Stimulated activated CD4-positive, alpha-beta T cell treated with anti-CD3 and anti-CD28 coated beads, Interleukin-1b, Interleukin-23, amount 100 ng/mL, for 4 hours (primary cell): ENCODE measurements around the gene ATP5PD.
"Not testable (repeated sequence)": the region's sequence is repeated elsewhere in the genome, so short reads cannot be mapped to it uniquely, and the experiment has no call there.

Source experiments
- DNase-seq, 2 donors: peaks; one replicate each; pipeline ENCODE4 v3.0.0-alpha.2; 2020; ENCODE audit warnings: low read depth in 2 of 2

Gene ATP5PD

DNA sequence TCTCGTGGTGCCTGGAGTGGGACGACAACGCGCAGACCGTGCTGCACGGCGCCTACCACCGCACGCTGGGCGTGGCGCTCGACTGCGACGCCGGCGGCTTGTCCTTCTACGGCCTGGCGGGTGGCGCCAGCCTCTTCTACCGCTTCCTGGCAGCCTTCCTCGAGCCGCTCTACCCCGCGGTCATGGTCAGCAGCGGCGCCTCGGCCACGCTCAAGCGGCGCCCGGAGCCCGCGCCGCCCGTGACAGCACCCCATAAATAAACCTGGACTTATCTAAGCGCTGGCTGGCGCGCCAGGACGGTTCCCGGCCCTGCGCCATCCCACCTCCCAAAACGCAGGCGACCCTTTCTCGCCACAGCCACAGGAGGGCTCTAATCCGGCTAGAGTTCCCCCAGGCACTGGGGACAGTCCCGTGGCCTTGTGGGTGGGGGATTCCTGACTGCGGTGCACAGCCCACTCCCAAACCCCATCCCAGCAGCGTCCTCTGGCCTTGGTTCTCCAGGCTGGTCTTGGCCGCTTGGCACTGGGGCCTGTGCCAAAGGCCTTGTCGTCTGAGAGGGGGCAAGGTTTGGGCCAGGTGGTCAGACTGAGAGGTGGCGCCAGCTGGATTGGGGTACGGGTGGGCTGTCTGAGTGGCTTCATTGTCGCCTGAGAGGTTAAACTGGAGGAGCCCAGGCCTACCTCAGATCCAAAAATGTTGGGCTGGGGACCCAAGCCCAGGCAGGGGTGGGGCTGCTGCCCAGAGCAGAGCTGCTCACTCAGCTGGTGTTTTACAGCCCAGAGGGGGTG lies 30.9 kb upstream of the ATP5PD start:
- peak; percentile 6 to 40 for DNase-seq

GRCh38 chr17:75077072-75077495 lies 30.3 kb upstream of the ATP5PD start:
- DNase-seq, result no peak

- no peak for DNase-seq
These were observed 29.0 kb upstream of the ATP5PD start for GRCh38 chr17:75075597-75076336.

- DNase-seq, result no peak
These were observed 27.8 kb upstream of the ATP5PD start for GRCh38 chr17:75074532-75074931.

DNA sequence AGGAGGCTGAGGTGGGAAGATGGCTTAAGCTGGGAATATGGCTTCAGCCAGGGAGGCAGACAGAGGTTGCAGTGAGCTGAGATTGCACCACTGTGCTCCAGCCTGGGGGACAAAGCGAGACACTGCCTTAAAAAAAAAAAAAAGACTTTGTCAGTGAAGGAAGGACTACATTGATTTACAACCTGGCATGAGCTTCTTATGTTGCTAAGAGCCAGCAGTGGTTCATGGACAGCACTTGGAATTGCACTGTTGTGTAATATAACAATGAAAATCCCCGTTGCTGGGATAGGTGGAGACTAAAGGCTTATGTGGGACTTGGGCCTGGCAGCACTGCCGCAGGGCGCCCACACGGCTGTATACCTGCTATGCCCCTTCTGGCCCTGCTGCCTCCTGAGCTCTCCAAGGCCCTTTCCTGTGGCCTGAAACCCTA lies 26.9 kb upstream of the ATP5PD start:
- no peak for DNase-seq

- not testable (repeated sequence) for DNase-seq
These were observed 26.1 kb upstream of the ATP5PD start for GRCh38 chr17:75072909-75073308.

DNA sequence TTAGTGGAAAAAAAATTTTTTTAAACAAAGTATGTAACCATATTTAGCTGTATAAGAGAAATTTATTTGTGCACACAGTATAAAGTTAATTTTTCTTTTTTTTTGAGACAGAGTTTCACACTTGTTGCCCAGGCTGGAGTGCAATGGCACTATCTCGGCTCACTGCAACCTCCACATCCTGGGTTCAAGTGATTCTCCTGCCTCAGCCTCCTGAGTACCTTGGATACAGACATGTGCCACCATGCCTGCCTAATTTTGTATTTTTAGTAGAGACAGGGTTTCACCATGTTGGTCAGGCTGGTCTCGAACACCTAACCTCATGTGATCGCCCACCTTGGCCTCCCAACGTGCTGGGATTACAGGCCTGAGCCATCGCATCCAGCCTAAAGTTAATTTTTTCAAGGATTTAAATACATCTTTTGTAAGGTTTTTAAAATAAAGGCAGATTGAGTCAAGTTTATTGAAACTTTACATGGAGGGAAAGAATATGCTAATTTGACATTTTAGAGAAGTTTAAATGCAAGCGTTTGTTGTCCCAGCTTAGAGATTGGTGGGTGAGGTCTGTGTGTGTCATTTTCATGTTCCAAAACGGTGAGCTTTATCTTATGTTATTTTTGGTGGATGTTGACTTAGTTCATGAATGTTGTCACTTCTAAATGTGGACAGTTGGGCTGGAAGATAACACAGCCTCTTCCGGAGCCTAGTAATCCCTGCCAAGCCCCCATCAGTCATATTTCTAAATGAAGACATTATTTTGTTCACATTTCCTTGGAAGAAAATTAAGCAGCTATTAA lies 24.9 kb upstream of the ATP5PD start:
- not testable (repeated sequence) for DNase-seq

- no peak for DNase-seq
These were observed 23.0 kb upstream of the ATP5PD start for GRCh38 chr17:75069783-75070182.

GRCh38 chr17:75068750-75069149 lies 22.0 kb upstream of the ATP5PD start:
- no peak for DNase-seq

- no peak for DNase-seq
These were observed 21.1 kb upstream of the ATP5PD start for GRCh38 chr17:75067856-75068255.

DNA sequence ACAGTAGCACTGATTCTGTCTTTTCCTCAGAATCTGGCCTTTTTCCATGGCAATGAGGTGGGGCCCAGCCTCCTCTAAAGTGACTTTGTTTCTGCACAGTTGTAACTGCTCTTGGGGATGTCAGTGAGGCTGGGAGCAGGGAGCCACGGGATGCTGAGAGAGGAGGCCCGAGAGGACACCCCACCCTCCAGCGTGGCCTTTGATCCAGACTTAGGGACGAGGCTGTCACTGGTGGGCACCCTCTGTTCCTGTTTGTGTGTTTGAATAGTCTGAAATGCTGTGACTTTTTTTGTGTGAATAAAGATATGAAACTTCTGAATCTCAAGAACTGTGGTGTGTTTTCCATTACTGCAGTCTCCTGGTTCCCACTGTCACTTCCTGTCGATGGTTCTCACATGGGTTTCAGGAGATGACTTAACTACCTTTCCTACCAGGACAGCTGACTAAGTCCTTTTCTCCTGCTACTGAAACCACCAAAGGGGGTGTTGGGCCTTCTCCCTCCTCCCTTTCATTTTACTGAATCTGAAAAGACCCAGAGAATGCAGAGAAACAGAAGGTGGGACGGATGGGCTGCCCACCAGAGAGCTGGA lies 18.9 kb upstream of the ATP5PD start:
- DNase-seq, result no peak

DNA sequence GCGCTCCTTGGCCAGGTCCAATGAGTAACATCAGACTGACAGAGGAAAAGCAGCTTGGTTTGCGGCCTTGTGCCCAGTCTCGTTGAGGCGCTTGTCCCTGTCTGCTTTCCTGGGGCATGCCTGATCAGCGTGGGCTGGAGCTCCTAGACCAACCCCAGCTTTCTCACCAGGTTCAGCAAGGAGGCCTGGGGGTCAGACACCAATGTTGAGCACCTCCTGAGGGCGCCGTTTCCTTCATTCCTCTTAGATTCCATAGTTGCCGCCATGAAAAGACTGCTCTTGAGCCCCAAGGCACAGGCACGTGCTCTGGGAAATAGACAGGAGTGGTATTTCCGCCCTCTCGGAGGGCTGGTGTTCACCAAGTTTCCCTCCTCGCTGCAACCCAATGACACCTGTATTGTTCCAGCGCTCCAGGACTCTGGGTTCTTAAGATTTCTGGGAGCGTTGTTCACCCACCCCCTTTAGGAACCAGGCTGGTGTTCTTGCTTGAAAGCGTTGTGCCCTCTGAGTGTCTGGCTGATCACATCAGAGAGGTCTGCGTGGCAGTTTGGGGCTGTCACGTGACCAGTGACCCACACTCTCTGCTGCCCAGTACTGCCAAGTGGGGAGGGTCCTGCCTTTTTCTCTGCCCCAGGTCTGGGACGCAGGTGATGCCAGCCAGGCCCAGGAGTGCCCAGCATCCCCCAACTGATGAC lies 18.2 kb upstream of the ATP5PD start:
- DNase-seq, result no peak

- DNase-seq, result no peak
These were observed 17.7 kb upstream of the ATP5PD start for GRCh38 chr17:75064460-75064859.

DNA sequence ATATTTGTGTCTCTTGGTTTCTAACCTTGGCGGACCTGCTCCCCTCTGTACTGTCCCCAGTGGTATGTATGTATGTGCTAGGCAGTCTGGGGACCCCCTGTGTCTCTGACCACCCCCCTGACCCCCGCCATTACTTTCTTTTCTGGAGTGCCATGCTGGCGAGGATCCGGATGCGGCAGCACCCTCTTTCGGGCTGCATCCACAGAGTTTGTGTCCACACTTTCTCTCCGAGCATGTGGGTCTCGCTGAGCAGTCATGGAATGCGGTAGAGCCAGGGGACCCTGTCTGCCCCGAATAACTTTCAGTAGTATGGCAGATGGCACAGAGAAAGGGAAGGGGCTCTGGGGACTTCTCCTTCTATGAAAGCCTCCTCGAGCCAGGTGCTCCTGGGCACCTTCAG lies 17.3 kb upstream of the ATP5PD start:
- DNase-seq, result no peak

GRCh38 chr17:75063626-75064025 lies 16.9 kb upstream of the ATP5PD start:
- DNase-seq, result no peak

DNA sequence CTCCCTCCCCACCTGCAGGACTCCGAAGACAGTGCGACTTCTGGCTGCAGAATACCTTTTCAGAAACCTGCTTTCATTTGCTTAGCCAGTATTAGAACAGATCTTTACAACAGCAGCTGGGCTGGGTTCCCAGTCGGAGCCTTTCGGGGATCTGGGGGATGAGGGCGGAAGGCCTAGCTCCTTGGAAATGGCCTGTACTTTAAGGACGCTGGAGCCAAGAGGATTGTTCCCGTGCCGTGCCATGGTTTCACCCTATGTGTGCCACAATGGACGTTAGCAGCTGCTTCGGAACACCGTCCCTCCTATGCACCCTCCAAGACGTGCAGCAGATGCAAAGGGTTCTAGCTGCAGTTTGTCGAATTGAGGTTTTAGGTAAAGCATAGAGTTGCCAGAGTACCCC lies 16.4 kb upstream of the ATP5PD start:
- no peak for DNase-seq

- no peak for DNase-seq
These were observed 14.8 kb upstream of the ATP5PD start for GRCh38 chr17:75061618-75062017.

GRCh38 chr17:75061055-75061438 lies 14.3 kb upstream of the ATP5PD start:
- no peak for DNase-seq

GRCh38 chr17:75060434-75061054 lies 13.8 kb upstream of the ATP5PD start:
- no peak for DNase-seq

- no peak for DNase-seq
These were observed 12.9 kb upstream of the ATP5PD start for GRCh38 chr17:75059369-75060345.
